G401 (cell line): ENCODE measurements around the gene ELOB. TPM values are rescaled to one million over a fixed set of nuclear protein-coding genes. Genes with fewer than 3 reads are reported as not detected.

Source experiments
- DNase-seq: peaks from one replicate; pipeline ENCODE4 v3.0.0-alpha.2; 2015; ENCODE audit warnings: low spot score
- in situ Hi-C: cut with HindIII; loops from 2 replicates; pipeline ENCODE4 v1.10.0; 2016; ENCODE audit warnings: low sequenced_read_pairs, mixed read lengths
- total RNA-seq: library from RNA; depleted of rRNA; stranded (reverse); fragments of >200 nt; shearing (Covaris generic); gene quantifications from 2 replicates; pipeline ENCODE4 v1.2.3, GENCODE V29; 2014

Gene ELOB
- total RNA-seq, 1 experiment from 2014 or later: 178 TPM

DNA sequence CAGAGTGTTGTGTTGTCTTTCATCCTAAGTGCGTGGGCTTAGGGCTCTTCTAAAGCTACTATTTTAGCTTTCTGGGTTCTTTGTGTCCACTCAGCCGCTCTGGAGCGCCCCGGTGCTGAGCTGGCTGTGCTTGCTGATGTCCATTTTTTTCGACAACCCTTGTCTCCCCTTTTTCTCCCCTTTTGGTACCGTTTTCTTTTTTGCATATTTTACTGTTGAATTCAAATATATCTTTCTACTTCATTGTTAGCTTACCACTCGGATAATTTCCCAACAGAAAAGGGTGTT is 23.4 kb downstream of the ELOB start:
- in situ Hi-C loops: no loop called here
- no peak for DNase-seq

- DNase-seq: no peak
- in situ Hi-C loops: no loop called here
Measured at GRCh38 chr16:2752850-2753732, 24.0 kb downstream of the ELOB start.

- peak; percentile 93 for DNase-seq
- in situ Hi-C loops: no loop called here
Measured at GRCh38 chr16:2752035-2752849, 24.8 kb downstream of the ELOB start, which contains the start of gene SRRM2. Gene SRRM2, plus strand, starts transcription at chr16:2752638. Its CDS starts 3,727 bp downstream, at chr16:2756365.

DNA sequence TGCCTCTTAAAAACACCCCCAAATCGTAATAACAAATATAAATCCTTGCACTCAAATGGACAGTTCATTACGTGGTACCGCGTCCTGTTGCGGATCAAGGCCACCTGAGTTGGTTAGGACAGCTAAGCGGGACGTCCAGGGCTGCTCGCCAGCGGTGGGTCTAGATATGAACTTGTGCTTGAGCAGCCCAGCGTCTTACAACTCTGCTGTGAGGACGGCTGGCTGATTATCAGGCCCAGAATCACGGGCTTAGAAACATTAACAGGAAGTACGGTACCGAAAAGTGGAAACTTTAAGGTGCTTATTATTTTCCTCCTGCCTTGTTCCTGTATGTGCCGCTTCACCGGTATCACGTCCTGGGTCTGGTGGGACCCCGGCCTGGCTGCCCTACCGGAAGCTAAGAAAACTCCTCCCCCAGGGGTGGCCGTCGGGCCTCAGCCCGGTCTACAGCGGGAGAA is 25.5 kb downstream of the ELOB start:
- peak; percentile 27 for DNase-seq
- in situ Hi-C loops: no loop called here

GRCh38 chr16:2749936-2750335 is 27.1 kb downstream of the ELOB start:
- no peak for DNase-seq
- in situ Hi-C loops: no loop called here

- no peak for DNase-seq
- in situ Hi-C loops: no loop called here
Measured at GRCh38 chr16:2749476-2749875, 27.6 kb downstream of the ELOB start.

DNA sequence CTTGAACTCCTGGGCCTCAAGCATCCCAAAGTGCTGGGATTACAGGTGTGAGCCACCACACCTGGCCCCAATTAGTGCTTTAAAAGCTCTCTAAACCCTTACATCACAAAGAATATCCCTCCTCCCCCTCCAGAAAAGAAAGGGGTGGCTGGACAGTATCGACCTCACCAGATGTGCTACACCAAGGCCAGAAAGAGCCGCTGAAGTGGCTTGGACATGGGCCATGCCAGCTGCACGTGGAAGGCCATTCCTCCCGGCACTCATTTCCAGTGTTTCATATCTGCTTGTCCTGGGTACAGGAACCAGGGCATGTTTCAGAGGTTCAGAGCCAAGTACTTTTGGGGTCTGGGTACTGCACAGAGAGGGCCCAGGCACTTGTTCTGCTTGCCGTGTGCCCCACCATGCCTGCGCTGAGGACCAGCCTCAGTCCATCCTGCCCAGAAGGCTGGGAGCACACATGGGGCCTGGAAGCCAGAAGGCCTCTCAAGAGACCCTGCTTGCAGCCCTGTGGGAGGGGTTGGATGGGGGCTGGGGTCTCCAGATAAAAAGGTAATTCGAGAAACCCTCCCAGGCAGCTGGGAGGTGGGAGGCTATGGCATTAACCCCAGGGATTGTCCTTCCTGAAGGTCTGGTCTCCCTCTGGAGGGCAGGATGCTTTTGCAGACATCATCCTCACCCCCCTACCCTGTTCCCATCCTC is 28.2 kb downstream of the ELOB start:
- in situ Hi-C loops: no loop called here
- no peak for DNase-seq

- in situ Hi-C loops: no loop called here
- DNase-seq: no peak
Measured at GRCh38 chr16:2745961-2746360, 31.1 kb downstream of the ELOB start.

- DNase-seq: no peak
- in situ Hi-C loops: no loop called here
Measured at GRCh38 chr16:2745116-2745890, 31.8 kb downstream of the ELOB start.

GRCh38 chr16:2744711-2745110 is 32.4 kb downstream of the ELOB start:
- no peak for DNase-seq
- in situ Hi-C loops: no loop called here

DNA sequence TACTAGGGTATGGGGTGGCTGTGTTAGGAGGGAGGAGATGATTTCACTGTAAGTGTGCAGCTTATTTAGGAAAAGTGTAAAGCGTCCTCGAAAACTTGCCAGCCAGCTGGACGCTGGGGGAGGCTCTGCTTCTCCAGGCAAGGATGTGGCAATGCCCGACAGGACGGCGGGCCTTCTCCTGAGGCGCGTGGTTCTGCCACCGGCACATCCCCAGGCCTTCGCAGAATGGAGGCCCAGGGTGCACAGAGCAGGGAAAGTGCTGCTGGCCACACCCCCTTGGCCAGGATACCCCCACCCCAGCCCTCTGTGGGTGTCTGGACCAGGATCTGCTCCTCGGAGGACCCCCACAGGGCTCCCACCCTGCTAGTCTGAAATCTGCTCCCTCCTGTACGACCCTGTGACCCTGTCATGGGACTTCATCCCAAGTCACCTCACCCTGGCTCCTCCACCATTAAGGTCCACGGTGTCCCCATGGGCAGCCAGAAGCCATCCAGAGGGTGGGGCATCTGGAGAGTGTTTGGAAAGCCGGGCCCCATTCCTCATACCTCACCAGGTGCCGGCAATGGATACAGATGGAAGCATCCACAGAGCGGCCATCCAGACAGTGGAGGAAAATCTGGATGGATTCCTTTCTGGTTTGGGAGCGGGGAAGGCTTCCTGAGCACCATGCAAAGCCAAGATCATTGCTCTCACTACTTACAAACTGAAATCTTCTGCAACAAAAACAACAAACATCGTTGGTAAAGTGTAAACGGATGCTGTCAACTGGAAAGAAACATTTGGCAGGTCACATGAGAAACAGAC is 33.9 kb downstream of the ELOB start:
- in situ Hi-C loops: no loop called here
- no peak for DNase-seq

- no peak for DNase-seq
- in situ Hi-C loops: no loop called here
Measured at GRCh38 chr16:2742323-2743006, 34.6 kb downstream of the ELOB start.

DNA sequence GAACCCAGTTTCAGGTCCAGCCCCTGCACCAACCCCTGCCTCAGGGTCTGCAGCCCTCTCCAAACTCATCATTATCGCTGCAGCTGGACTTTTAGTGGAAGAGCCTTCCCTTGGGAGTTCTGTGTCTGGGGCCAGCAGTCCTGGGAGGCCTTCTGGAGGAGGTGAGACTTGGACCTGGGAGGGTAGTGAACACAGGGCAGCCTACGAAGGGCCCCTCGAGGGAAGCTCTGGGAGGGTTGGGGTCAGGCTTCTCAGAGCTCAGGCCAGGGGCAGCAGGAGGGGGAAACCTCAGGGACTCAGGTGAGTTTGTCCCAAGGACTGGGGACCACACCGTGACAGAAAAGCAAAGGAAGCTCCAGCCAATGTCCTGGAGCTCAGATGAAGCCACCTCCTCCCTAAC is 35.9 kb downstream of the ELOB start:
- DNase-seq: no peak
- in situ Hi-C loops: no loop called here

DNA sequence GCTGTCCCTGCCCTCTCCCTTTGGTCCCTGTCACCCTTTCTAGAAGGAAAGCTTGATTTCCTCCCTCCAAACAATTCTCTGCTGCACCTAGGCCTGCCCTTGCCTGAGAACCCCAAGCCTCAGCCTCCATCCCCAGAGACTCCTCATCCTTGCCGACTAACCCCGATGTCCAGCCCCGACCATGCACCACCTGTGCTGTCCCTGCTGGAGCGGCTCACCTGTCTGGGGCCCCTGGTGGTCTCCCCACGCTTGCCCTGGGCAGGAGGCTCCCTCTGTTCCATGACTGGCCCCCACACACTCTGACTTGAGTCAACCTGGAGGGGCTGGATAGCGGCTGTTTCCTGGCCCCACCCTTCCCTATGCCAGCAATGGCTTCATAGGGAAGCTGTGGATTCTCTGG is 36.6 kb downstream of the ELOB start:
- no peak for DNase-seq
- in situ Hi-C loops: no loop called here

GRCh38 chr16:2739625-2740430 is 37.3 kb downstream of the ELOB start:
- DNase-seq: no peak
- in situ Hi-C loops: no loop called here

GRCh38 chr16:2738615-2739014 is 38.5 kb downstream of the ELOB start:
- in situ Hi-C loops: no loop called here
- no peak for DNase-seq

GRCh38 chr16:2737895-2738418 is 39.1 kb downstream of the ELOB start:
- in situ Hi-C loops: no loop called here
- DNase-seq: no peak
